Breast epithelium (tissue), 4 donors: ENCODE data around the gene CAMKK1. TPM values are rescaled to one million over a fixed set of nuclear protein-coding genes. Genes with fewer than 3 reads are reported as not detected.

ENCODE experiments used
- DNase-seq, 2 donors: peaks; one replicate each; pipeline ENCODE4 v3.0.0-alpha.2; 2019; ENCODE audit warnings: low spot score in 2 of 2
- H3K27ac ChIP-seq, 2 donors: fragments of 200-600 bp; sonication (generic) in 1 of 2; one replicate each; pipeline ENCODE4 v1.5.1; 2016 to 2019; ENCODE audit warnings: mild to moderate bottlenecking in 1 of 2
- H3K27me3 ChIP-seq, 2 donors: fragments of 200-600 bp; sonication (generic) in 1 of 2; one replicate each; pipeline versions ENCODE4 v1.5.1 to v1.6.0; 2017 to 2019; ENCODE audit warnings: control low read depth in 1 of 2, mild to moderate bottlenecking in 1 of 2
- H3K36me3 ChIP-seq: fragments of 200-600 bp; one replicate; pipeline ENCODE4 v1.5.1; 2019
- H3K4me1 ChIP-seq, 2 donors: fragments of 200-600 bp; sonication (generic); one replicate each; pipeline ENCODE4 v1.5.1; 2016 to 2019; ENCODE audit warnings: control low read depth in 1 of 2
- H3K4me3 ChIP-seq, 3 donors: fragments of 200-600 bp; sonication (generic); 1 replicate in 2 of 3; 2 replicates in 1 of 3; pipeline ENCODE4 v1.5.1; 2016 to 2019; ENCODE audit warnings: mild to moderate bottlenecking in 3 of 3, moderate library complexity in 2 of 3
- H3K9me3 ChIP-seq, 2 donors: fragments of 200-600 bp; sonication (generic) in 1 of 2; one replicate each; pipeline ENCODE4 v1.5.1; 2016 to 2019; ENCODE audit warnings: control low read depth in 1 of 2
- CTCF ChIP-seq, 3 donors: fragments of 450-650 bp; IDR thresholded peaks; one replicate each; pipeline ENCODE4 v1.5.1; 2016 to 2017; ENCODE audit warnings: antibody characterized with exemption in 3 of 3, mild to moderate bottlenecking in 3 of 3, moderate library complexity in 3 of 3
- POLR2A ChIP-seq: fragments of 450-650 bp; IDR thresholded peaks from one replicate; pipeline ENCODE4 v1.6.1; 2016; ENCODE audit warnings: antibody characterized with exemption, mild to moderate bottlenecking, moderate library complexity
- POLR2AphosphoS5 ChIP-seq, 3 donors: sonication (generic); formaldehyde crosslinking; IDR thresholded peaks; one replicate each; pipeline ENCODE4 v1.6.1; 2017; ENCODE audit warnings: antibody characterized with exemption in 3 of 3
- intact Hi-C: fragments of 100-400 bp; cut with DNase I; formaldehyde crosslinking; loops from one replicate; pipeline ENCODE4 v1.15.1; 2023; ENCODE audit warnings: low total_unique reads
- total RNA-seq, 3 donors: library from RNA; depleted of rRNA; stranded (reverse); fragments of >200 nt; gene quantifications; one replicate each; pipeline ENCODE4 v1.1.0, GENCODE V29; 2016

The CAMKK1 gene
- total RNA-seq, 3 donors from 2014 or later: 3.0 to 7.8 (median 6.9) TPM

- H3K27me3 ChIP-seq: no peaks in the 10 kb centered on the region
- no peak overlapping the region for H3K4me3 ChIP-seq
- no peaks in the 10 kb centered on the region for H3K4me1 ChIP-seq
- DNase-seq: no peak
- no peaks in the 10 kb centered on the region for H3K9me3 ChIP-seq
- H3K36me3 ChIP-seq: no peaks in the 10 kb centered on the region
- intact Hi-C loops: no loop called here
- TF ChIP-seq POLR2AphosphoS5 (IDR thresholded peaks at IDR 0.05) (no peak), CTCF (IDR thresholded peaks at IDR 0.05) (no peak), POLR2A (no peak)
- H3K27ac ChIP-seq: no peak overlapping the region
These were observed 33.0 kb upstream of the CAMKK1 start for GRCh38 chr17:3925684-3926485.

GRCh38 chr17:3924512-3925350, 31.9 kb upstream of the CAMKK1 start:
- Histone ChIP-seq H3K27ac (no peak overlapping the region), H3K4me1 (no peaks in the 10 kb centered on the region), H3K9me3 (no peaks in the 10 kb centered on the region), H3K27me3 (no peaks in the 10 kb centered on the region), H3K36me3 (no peaks in the 10 kb centered on the region), H3K4me3 (no peak overlapping the region)
- intact Hi-C loops: no loop called here
- TF ChIP-seq POLR2AphosphoS5 (IDR thresholded peaks at IDR 0.05) (no peak), CTCF (IDR thresholded peaks at IDR 0.05) (no peak), POLR2A (no peak)
- DNase-seq: no peak

GRCh38 chr17:3923466-3924190, 30.8 kb upstream of the CAMKK1 start:
- intact Hi-C loops: no loop called here
- H3K9me3 ChIP-seq: no peaks in the 10 kb centered on the region
- H3K4me3 ChIP-seq: no peak overlapping the region
- no peaks in the 10 kb centered on the region for H3K36me3 ChIP-seq
- no peaks in the 10 kb centered on the region for H3K27me3 ChIP-seq
- H3K27ac ChIP-seq: no peak overlapping the region
- no peaks in the 10 kb centered on the region for H3K4me1 ChIP-seq
- DNase-seq: no peak
- TF ChIP-seq POLR2AphosphoS5 (IDR thresholded peaks at IDR 0.05) (no peak), CTCF (IDR thresholded peaks at IDR 0.05) (no peak), POLR2A (no peak)

- Histone ChIP-seq H3K36me3 (no peaks in the 10 kb centered on the region), H3K4me1 (no peaks in the 10 kb centered on the region), H3K9me3 (no peaks in the 10 kb centered on the region), H3K4me3 (no peak overlapping the region), H3K27me3 (no peaks in the 10 kb centered on the region), H3K27ac (no peak overlapping the region)
- intact Hi-C loops: no loop called here
- TF ChIP-seq POLR2A: no peak
- no peak for TF ChIP-seq POLR2AphosphoS5 (IDR thresholded peaks at IDR 0.05)
- TF ChIP-seq CTCF (IDR thresholded peaks at IDR 0.05): no peak
- DNase-seq: no peak
These were observed 29.9 kb upstream of the CAMKK1 start for GRCh38 chr17:3922765-3923164.
